Prostate gland (tissue), 2 donors: ENCODE data around the gene SIRT1. TPM values are rescaled to one million over a fixed set of nuclear protein-coding genes. Genes with fewer than 3 reads are reported as not detected.
"Not testable (repeated sequence)": the region's sequence is repeated elsewhere in the genome, so short reads cannot be mapped to it uniquely, and the experiment has no call there.

Source experiments
- DNase-seq: peaks from one replicate; pipeline ENCODE4 v3.0.0-alpha.2; 2019; ENCODE audit warnings: low spot score
- H3K27ac ChIP-seq, 2 donors: fragments of 200-600 bp; sonication (generic); 2 replicates each; pipeline ENCODE4 v1.5.1; 2017 to 2019
- H3K27me3 ChIP-seq: fragments of 200-600 bp; sonication (generic); replicated peaks from 2 replicates; pipeline ENCODE4 v1.5.1; 2019; ENCODE audit not compliant: insufficient read depth
- H3K36me3 ChIP-seq, 2 donors: fragments of 200-600 bp; sonication (generic); 1 replicate in 1 of 2; 2 replicates in 1 of 2; pipeline versions ENCODE4 v1.5.1 to v1.8.1; 2017 to 2019
- H3K4me1 ChIP-seq: fragments of 200-600 bp; sonication (generic); replicated peaks from 2 replicates; pipeline ENCODE4 v1.5.1; 2019
- H3K4me3 ChIP-seq, 2 donors: fragments of 200-600 bp; sonication (generic); 2 replicates each; pipeline ENCODE4 v1.5.1; 2017 to 2019
- H3K9me3 ChIP-seq: fragments of 200-600 bp; sonication (generic); 2 replicates; pipeline ENCODE4 v1.5.1; 2017
- POLR2A ChIP-seq: fragments of 450-650 bp; IDR thresholded peaks from one replicate; pipeline ENCODE4 v1.6.1; 2016; ENCODE audit warnings: antibody characterized with exemption, mild to moderate bottlenecking
- POLR2AphosphoS5 ChIP-seq: sonication (generic); formaldehyde crosslinking; IDR thresholded peaks from one replicate; pipeline ENCODE4 v1.6.1; 2017; ENCODE audit warnings: antibody characterized with exemption
- WGBS: methylation state at CpG from one replicate; pipeline ENCODE4 v1.1.5; 2018; 5-methylcytosine and 5-hydroxymethylcytosine counted together
- intact Hi-C: fragments of 100-400 bp; cut with DNase I; formaldehyde crosslinking; loops from one replicate; pipeline ENCODE4 v1.14.2; 2022
- small RNA-seq, 2 donors: library from RNA; depleted of rRNA; stranded (forward); fragments of <200 nt; gene quantifications; one replicate each; pipeline ENCODE3, GENCODE V24; 2016
- total RNA-seq, 2 donors: library from RNA; depleted of rRNA; stranded (reverse); fragments of >200 nt; gene quantifications; one replicate each; pipeline ENCODE4 v1.1.0, GENCODE V29; 2016
- TF ChIP-seq, protein P1 (sequence below), 4 experiments: fragments of 200-600 bp in 2 of 4; fragments of 450-650 bp in 2 of 4; sonication (generic) in 2 of 4; IDR thresholded peaks; 1 replicate in 3 of 4; 2 replicates in 1 of 4; pipeline ENCODE4 v1.5.1; 2016 to 2019; ENCODE audit warnings: antibody characterized with exemption in 4 of 4, mild to moderate bottlenecking in 2 of 4, moderate library complexity in 2 of 4

The SIRT1 gene
- total RNA-seq, 2 donors from 2014 or later = 22.0 to 46.2 TPM

DNA sequence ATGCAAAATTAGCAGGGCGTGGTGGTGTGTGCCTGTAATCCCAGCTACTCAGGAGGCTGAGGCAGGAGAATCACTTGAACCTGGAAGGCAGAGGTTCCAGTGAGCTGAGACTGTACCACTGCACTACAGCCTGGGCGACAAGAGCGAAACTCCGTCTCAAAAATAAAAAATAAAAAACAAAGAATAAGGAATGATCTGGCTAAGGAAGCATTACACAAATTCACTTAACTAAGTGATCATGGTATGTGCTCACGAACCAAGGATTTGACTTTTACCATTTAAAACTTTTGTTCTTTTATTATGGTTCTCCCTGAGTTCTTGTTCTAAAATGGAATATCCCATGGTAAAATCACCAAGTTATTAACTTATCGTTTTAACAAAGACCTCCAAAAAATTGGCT lies 71.2 kb downstream of the SIRT1 start:
- no peak for DNase-seq
- intact Hi-C loops = no loop called here

GRCh38 chr10:67959839-67960476 lies 75.5 kb downstream of the SIRT1 start:
- DNase-seq = no peak
- TF ChIP-seq, protein P1, sequence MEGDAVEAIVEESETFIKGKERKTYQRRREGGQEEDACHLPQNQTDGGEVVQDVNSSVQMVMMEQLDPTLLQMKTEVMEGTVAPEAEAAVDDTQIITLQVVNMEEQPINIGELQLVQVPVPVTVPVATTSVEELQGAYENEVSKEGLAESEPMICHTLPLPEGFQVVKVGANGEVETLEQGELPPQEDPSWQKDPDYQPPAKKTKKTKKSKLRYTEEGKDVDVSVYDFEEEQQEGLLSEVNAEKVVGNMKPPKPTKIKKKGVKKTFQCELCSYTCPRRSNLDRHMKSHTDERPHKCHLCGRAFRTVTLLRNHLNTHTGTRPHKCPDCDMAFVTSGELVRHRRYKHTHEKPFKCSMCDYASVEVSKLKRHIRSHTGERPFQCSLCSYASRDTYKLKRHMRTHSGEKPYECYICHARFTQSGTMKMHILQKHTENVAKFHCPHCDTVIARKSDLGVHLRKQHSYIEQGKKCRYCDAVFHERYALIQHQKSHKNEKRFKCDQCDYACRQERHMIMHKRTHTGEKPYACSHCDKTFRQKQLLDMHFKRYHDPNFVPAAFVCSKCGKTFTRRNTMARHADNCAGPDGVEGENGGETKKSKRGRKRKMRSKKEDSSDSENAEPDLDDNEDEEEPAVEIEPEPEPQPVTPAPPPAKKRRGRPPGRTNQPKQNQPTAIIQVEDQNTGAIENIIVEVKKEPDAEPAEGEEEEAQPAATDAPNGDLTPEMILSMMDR (IDR thresholded peaks at IDR 0.05) = no peak
- TF ChIP-seq POLR2A (no peak), POLR2AphosphoS5 (no peak)
- intact Hi-C loops = no loop called here
- no peaks in the 10 kb centered on the region for H3K4me1 ChIP-seq
- no peaks in the 10 kb centered on the region for H3K27me3 ChIP-seq
- 88% methylated on average over 8 of the region's 8 CpGs for WGBS
- no peak overlapping the region for H3K4me3 ChIP-seq
- H3K27ac ChIP-seq = no peak overlapping the region
- no peaks in the 10 kb centered on the region for H3K36me3 ChIP-seq
- H3K9me3 ChIP-seq = no peaks in the 10 kb centered on the region

More for the DNA sequence above, 71.2 kb downstream of the SIRT1 start:
- WGBS = 94% methylated on average over 6 of the region's 6 CpGs
- Histone ChIP-seq H3K36me3 (no peaks in the 10 kb centered on the region), H3K27ac (no peak overlapping the region), H3K27me3 (no peaks in the 10 kb centered on the region), H3K4me3 (no peak overlapping the region), H3K4me1 (no peaks in the 10 kb centered on the region), H3K9me3 (no peaks in the 10 kb centered on the region)
- no peak for TF ChIP-seq POLR2AphosphoS5
- TF ChIP-seq, protein P1 (IDR thresholded peaks at IDR 0.05) = no peak
- no peak for TF ChIP-seq POLR2A

GRCh38 chr10:67965456-67965855 lies 81.0 kb downstream of the SIRT1 start:
- no peak overlapping the region for H3K27ac ChIP-seq
- intact Hi-C loops = no loop called here
- DNase-seq = no peak
- TF ChIP-seq, protein P1 (IDR thresholded peaks at IDR 0.05) = no peak
- TF ChIP-seq POLR2A (no peak), POLR2AphosphoS5 (no peak)
- no peaks in the 10 kb centered on the region for H3K36me3 ChIP-seq
- H3K4me3 ChIP-seq = no peak overlapping the region
- 94% methylated on average over 2 of the region's 2 CpGs for WGBS
- no peaks in the 10 kb centered on the region for H3K9me3 ChIP-seq
- H3K27me3 ChIP-seq = no peaks in the 10 kb centered on the region
- no peaks in the 10 kb centered on the region for H3K4me1 ChIP-seq

GRCh38 chr10:67966035-67966434 lies 81.6 kb downstream of the SIRT1 start:
- 93% methylated on average over 4 of the region's 4 CpGs for WGBS
- H3K9me3 ChIP-seq, DNase-seq, H3K27me3 ChIP-seq, H3K4me3 ChIP-seq, intact Hi-C loops, H3K36me3 ChIP-seq, H3K4me1 ChIP-seq, H3K27ac ChIP-seq: not testable (repeated sequence)

Small RNA genes lying within 50 kb of the gene (small RNA-seq; reads per million reads assigned to genes)
- 0 reads per million in 2 donors for gene RNU6-523P

Other genes with a start within 250 kb of the SIRT1 start
- gene CTNNA3, start 188.5 kb upstream of the SIRT1 start, total RNA-seq = 1 to 10 TPM in 1 of 2 donors, under 1 TPM in 1; 0.27 to 7.2 TPM
- gene DNAJC12, start 46.5 kb upstream of the SIRT1 start, total RNA-seq = 10 to 100 TPM in 1 of 2 donors, 1 to 10 TPM in 1; 6.4 to 22.7 TPM
- 10 to 100 TPM; 27.7 to 40.6 TPM for gene HERC4, start 190.6 kb downstream of the SIRT1 start, total RNA-seq
- gene MYPN, start 224.8 kb downstream of the SIRT1 start, total RNA-seq = 1 to 10 TPM; 1.5 to 1.8 TPM